Stimulated activated CD4-positive, alpha-beta T cell treated with anti-CD3 and anti-CD28 coated beads, Interleukin-15, amount 100 ng/mL, for 48 hours (primary cell): ENCODE data around the gene NAGPA.
A peak's percentile ranks its signal among the peaks of the same experiment; 100 is the strongest.
"Not testable (repeated sequence)": the region's sequence is repeated elsewhere in the genome, so short reads cannot be mapped to it uniquely, and the experiment has no call there.

Experiments
- DNase-seq, 2 donors: peaks; one replicate each; pipeline ENCODE4 v3.0.0-alpha.2; 2020; ENCODE audit warnings: low read depth in 2 of 2

NAGPA gene, protein sequence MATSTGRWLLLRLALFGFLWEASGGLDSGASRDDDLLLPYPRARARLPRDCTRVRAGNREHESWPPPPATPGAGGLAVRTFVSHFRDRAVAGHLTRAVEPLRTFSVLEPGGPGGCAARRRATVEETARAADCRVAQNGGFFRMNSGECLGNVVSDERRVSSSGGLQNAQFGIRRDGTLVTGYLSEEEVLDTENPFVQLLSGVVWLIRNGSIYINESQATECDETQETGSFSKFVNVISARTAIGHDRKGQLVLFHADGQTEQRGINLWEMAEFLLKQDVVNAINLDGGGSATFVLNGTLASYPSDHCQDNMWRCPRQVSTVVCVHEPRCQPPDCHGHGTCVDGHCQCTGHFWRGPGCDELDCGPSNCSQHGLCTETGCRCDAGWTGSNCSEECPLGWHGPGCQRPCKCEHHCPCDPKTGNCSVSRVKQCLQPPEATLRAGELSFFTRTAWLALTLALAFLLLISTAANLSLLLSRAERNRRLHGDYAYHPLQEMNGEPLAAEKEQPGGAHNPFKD

DNA sequence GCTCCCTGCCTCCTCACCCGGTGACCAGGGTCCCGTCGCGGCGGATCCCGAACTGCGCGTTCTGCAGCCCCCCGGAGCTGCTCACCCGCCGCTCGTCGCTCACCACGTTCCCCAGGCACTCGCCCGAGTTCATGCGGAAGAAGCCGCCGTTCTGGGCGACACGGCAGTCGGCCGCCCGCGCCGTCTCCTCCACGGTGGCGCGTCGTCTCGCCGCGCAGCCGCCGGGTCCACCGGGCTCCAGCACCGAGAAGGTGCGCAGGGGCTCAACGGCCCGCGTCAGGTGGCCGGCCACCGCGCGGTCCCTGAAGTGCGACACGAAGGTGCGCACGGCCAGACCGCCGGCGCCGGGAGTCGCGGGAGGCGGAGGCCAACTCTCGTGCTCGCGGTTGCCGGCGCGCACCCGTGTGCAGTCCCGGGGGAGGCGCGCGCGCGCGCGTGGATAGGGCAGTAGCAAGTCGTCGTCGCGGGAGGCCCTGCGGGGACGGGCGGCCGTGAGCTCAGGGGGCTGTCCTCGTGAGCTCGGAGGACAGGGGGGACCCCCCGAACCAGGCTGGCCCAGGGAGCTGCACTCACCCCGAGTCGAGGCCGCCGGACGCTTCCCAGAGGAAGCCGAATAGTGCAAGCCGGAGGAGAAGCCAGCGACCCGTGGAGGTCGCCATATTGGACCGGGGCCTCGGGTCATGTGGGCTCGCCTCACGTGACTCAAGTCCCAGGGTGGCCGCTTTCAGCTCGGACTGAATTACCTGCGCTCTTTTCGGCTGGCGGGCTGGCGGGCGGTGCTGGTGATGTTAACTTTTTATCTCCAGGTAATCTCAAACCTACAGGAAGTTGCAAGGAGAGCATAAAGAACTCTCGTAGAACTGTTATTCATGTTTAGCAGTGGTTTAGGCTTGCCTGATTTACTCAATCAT is at the start of gene NAGPA:
NAGPA (minus strand) TSS at position 680 of the 911 bp plus-strand sequence; CDS start at position 659, 21 bp downstream.
- DNase-seq = peak; percentile 66 to 75

DNA sequence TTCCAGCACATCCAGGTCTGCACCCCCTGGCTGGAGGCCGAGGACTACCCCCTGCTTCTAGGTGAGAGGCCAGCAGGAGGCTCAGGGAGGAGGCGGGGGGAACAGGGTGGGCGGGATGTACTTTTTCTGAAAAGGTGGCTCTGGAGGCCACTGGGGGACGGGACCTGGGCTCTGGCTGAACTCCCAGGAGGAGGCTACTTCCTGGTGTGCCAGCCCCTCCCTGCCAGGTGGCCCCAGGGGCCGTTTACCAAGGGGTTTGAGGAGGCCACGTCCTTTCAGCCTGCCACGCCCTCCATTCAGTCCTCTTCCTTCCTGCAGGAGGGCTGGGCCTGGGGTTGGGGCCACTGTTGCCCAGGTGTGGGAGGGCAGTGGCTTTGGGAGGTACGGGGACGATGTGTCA is 47.3 kb upstream of the NAGPA start:
- DNase-seq = not testable (repeated sequence)

DNA sequence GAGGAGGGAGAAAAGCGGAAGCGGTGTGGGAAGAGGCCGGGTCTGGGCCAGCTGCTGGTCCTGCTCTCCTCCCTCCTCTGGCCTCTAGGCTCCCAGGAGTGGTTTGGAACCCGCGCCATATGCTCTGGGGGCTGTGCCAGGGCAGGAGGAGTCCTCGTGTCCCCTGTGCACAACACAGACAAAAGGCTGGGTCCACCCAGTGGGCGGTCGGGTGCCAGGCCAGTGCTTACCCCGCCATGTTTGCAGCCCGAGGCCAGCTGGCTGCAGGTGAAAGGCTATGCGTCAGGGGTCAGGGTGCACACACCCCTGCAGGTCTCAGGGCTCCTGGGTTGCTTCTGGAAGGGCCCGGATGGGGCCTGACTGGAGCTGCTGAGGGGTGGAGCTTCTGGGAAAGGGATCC is 46.7 kb upstream of the NAGPA start:
- not testable (repeated sequence) for DNase-seq

DNA sequence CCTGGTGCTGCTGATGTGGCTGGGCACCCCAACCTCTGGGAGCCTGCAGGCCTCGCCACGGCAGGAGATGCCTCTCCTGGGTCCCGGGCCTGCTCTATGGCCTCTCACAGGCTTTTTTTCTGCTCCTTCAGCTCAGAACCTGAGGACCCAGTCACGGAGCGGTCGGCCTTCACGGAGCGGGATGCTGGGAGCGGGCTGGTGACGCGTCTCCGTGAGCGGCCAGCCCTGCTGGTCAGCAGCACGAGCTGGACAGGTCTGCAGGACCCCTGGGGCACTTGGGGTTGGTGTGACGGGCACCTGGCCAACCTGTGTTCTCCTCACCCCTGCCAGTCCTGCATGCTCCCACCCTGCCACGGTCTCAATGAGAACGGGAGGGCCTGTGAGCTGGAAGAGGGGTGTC is 44.9 kb upstream of the NAGPA start:
- DNase-seq = no peak

DNA sequence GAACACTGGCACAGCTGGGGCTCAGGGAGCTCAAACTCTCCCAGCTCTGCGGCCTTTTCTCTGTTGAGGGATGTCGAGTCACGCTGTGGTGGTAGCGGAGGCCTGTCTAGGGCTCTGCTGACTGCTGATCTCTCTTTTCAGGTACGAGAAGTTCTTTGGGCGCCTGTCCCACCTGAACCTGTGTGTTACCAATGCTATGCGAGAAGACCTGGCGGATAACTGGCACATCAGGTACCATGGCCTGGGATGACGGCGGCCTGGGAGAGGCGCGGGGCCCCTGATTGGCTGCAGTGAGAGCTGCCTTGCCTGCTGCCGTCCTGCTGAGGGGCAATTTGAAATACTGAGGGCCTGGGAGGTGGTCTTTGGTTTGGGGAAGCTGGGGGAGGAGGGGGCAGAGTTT is 43.6 kb upstream of the NAGPA start:
- no peak for DNase-seq

DNA sequence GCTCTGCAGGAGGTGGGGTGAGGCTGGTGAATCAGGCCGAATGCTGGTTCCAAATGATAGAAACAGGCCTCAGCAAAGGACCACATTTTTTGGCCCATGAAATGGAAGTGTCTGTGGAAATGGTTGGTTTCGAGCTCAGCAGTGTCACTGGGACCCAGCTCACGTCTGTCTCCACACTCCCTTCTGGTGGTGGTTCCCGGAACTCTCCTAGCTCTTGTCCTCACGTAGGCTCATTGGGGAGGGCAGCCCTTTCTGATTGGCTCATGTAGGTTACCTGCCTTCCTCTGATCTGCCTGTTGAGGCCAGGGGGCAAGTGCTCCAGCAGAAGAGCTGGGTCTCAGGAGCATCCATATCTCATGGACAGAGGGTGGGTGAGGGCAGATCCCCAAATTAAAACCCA is 41.9 kb upstream of the NAGPA start:
- no peak for DNase-seq

DNA sequence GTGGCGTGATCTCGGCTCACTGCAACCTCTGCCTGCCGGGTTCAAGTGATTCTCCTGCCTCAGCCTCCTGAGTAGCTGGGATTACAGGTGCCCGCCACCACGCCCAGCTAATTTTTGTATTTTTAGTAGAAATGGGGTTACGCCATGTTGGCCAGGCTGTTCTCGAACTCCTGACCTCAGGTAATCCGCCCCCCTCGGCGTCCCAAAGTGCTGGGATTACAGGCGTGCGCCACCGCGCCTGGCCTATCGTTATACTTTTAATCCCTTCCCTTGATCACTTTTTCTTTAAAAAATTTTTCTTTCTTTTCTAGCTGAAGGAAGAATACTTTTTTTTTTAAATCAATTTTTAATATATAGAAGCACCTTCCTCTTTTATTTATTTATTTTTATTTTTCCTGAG is 40.0 kb upstream of the NAGPA start:
- not testable (repeated sequence) for DNase-seq

DNA sequence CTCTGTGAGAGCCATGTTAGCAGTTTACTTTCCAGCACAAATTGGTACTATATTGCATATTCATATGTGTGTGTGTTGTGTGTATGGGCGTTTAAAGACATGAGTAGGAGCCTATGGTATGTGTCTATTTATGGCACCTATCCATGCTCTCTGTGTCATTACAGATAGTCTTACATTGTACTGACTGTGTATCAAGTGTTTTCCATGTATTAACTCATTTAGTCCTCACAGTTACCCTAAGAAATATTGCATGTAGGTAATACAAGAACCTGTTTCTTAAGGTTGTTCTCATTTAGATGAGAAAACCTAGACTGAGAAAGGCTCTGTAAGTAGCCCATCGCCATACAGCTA is 39.5 kb upstream of the NAGPA start:
- no peak for DNase-seq

DNA sequence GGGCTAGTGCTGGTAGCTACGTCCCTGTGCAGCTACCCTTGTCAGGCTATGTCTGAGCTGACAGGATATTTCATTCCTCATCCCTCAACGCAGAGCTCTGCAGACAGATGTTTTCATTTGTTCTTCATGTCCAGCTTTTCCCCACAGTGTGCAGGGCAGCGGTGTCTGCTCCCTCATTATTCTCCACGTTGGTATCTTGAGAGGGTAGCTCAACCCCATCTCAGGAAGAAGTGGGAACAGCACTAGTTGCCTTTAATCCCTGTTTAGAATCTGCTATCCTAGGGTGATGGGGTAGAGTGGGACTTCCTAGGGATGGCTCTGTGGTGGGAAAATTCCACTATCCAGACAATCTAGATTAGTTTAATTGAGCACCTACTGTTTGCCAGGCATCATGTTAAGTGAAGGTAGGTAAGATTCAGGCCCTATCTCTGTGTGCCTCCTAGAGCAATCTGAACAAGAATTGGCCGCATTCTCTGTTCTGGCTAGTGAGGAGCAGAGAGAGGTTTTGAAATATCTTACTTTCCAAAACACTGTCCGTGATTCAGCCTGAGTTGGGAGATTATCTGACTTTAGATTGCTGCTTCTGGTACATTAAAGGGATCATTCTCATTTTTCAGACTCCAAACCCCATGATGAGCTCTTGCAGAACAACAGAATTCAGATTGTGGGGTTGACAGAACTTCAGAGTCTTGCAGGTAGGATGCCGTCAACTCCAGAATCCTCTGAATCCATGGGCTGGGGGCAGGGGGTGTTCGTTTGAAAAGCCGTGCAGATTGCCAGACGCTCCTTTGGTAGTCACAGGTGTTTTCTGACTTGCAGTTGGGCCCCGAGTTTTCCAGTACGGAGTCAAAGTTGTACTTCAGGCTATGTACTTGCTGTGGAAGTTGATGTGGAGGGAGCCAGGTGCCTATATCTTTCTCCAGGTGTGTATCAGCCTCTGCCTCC is 38.9 kb upstream of the NAGPA start:
- DNase-seq = no peak

DNA sequence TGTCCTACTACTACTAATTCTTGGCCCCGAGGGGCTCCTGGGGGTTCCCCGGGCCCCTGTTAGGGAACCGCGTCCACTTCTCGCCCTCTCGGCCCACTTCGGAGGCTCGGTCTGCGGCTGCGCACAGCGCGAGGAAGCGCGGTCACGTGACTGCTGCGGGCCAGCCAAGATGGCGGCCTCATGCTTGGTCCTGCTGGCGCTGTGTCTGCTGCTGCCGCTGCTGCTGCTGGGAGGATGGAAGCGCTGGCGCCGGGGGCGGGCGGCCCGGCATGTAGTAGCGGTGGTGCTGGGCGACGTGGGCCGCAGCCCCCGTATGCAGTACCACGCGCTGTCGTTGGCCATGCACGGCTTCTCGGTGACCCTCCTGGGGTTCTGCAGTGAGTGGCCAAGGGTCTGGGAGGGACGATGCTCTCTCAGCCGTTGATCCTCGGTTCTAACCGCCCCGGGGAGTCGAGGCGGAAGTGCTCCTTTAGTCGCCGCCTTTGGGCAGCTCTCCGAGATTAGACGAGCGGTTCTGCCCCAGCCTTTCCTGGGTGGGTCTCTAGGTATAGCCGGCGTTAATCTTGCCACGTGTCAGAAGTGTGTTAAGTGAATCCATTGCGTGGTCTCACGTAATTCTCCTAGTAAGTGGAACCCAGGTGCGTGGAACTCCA is 38.1 kb upstream of the NAGPA start, which contains the start of gene ALG1:
ALG1 (plus strand) TSS at position 163 of the 653 bp plus-strand sequence; CDS start at position 170, 7 bp downstream.
- DNase-seq = peak; percentile 73 to 87

DNA sequence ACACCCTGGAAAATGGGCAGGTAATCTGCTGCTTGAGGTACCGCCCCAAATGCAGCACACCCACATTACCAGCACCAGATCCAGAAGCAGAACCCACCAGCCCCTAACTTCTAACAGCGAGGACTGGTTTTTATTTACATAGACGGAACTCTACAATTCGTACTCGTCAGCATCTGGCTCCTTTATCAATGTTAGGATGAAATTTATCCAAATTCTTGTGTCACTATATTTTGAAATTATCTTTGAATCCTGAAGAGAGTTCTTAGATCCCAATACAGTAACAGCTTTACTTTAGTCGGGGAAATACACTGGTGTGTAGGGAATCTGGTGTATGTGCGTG is 37.6 kb upstream of the NAGPA start:
- no peak for DNase-seq

DNA sequence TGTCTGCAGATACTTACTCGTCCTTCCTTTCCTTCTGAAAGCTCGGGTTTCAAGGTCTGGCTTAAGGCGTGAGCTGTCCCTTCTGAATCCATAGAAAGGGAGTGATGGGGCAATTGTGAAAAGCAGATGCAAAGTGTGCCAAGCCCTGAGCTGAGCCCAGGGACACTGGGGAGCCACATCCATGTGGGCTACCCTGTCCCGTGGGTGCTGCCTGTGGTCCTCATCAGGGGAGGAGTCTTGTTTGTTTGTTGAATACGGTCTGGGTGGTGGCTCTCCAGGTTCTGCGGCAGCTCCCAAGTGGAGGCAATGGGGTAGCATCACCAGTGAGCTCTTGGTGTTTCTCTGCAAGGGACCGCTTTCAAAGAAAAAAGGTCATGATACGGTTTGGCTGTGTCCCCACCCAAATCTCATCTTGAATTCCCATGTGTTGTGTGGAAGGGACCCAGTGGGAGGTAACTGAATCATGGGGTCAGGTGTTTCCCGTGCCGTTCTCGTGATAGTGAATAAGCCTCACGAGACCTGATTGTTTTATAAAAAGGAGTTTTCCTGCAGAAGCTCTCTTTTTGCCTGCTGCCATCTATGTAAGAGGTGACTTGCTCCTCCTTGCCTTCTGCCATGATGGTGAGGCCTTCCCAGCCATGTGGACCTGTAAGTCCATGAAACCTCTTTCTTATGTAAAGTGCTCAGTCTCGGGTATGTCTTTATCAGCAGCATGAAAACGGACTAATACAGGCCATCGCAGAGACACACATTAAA is 36.9 kb upstream of the NAGPA start:
- no peak for DNase-seq

DNA sequence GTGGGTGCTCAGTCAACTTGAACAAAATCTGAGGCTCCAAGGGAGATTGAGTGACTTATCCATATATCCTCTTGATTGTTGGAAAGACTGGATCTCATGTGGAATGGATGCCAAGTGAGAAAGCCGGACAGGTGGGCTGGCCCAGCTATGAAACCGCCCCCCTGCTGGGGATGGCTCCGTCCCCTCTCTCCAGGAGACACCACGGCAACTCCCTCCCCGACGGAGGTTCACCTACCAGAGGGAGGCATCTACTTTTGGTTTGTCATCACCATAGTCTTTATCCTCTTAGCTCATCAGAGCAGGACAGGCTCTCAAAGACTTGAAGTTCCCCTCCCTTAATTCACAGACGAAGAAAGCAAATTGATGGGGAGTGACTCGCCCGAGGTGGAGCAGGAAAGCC is 36.1 kb upstream of the NAGPA start:
- DNase-seq = no peak

DNA sequence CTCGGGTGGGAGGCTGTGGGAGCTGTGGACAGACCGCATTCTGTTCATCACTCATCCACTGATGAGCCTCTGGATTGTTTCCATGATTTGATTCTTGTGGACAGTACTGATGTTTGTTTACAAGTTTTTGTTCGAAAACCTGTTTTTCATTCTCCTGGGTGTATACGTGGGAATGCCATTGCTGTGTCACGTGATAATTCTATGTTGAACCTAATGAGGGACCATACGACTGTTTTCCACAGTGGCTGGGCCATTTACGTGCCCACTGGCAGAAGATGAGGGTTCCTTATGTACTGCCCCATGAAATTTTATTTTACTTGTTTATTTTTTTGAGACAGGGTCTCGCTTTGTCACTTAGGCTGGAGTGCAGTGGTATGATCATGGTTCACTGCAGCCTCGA is 35.3 kb upstream of the NAGPA start:
- no peak for DNase-seq

DNA sequence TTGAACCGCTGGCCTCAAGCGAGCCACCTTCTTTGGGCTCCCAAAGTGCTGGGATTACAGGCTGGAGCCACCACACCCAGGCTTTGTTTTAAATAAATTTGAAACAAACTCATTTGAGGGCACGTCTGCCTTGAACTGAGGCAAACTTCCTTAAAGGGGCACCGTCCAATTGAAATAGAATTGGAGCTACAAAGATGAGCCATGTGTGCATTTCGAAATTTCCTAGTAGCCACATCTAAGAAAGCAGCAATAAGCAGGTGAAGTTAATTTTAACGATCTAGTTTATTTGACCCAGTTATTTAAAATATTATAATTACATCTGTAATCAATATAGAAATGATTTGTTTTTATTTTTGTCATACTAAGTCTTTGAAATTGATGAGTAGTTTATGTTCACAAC is 32.8 kb upstream of the NAGPA start:
- DNase-seq = no peak

DNA sequence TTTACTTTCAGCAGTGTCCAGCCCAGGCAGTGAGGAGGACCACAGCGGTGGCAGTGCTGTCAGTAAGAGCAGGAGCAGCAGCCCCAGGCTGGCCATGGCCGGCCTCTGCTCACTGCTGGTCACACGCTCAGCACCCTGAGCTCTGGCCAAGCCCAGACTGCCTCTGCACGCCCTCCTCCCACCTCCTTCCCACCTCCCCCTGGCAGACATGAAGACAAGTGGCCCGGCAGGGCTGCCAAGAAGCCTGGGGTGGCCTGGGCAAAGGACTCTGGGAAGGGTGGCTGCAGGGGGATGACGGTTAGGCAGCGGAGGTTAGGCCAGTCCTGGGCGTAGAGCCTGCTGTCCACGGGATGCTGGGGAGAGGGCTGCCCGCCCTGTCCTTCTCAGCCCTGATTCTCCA is 32.1 kb upstream of the NAGPA start, which contains the start of gene C16orf89:
C16orf89 (minus strand) TSS at position 144 of the 400 bp plus-strand sequence; CDS start at position 96, 48 bp downstream.
- DNase-seq = no peak

DNA sequence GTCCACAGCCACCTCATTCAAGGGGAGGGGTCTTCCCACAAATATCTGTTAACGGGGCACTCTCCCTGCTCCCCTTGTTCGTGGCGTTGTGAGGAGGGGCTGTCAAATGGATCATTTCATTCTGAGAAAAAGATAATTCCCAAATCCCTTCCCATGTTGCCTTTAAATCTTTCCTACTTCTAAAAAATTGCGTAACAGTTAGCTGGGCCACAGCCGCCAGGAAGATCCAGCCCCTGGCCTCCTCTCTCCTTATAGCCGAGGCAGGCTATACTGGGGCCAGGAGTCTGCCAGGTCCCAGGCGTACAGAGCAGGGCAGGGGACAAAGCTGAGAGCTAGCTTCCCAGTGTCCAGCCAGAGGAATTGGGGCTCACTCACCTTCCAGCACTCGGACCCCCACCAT is 31.6 kb upstream of the NAGPA start:
- DNase-seq = no peak

DNA sequence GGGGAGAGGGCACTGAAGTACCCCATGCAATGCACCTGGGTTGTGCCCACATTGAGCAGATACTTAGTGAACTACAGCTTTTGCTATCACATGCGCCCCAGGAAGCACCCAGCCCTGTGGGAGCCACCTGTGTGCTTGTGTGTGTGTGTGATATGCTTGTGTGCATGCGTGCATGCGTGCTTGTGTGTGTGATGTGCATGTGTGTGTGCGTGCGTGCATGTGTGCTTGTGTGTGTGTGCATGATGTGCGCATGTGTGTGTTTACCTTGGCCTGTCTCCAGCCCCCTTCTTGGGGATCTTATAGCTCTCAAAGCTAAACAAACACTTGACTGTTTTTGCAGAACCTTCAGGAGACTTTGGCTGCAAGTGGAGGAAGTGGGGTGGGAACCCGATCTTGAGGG is 31.2 kb upstream of the NAGPA start:
- no peak for DNase-seq

DNA sequence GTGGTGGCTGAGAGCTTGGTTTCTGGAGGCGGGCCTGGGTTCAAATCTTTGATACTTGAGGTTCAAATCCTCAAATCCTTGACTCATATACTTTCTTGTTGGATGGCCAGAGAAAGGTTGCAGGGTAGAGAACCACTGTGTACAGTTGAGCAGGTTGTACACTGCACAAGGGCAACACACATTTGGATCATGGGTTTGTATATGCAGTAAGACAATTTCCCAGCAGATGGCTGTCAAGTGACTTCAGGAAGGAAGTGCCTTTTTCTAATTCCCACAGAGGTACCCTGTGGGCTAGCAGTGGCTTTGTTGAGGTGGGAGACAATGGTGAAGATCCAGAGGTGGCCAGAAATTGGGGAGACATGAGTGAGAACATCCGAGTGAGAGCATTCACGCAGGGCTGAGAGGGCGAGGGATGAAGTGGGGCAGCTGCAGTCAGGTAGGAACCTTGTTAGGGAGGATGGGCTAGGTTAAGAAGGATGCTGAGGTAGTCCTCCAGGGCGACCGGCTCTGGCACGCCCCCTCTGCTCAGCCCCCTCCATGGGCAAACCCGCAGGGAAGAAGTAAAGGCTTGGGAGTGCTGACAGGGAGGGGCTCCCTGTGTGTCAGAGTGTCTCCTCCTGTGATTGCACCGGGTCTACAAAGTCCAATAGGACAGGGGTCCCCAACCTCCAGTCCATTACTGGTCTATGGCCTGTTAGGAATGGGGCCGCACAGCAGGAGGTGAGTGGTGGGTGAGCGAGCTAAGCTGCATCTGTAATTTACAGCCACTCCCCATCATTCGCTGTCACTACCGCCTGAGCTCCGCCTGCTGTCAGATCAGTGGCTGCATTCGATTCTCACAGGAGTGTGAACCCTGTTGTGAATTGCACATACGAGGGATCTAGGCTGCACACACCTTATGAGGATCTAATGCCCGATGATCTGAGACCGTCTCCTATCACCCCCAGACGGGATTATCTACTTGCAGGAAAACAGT is 29.3 kb upstream of the NAGPA start:
- no peak for DNase-seq
